ENCODE results near the gene RBKS. TPM values are rescaled to one million over a fixed set of nuclear protein-coding genes. Genes with fewer than 3 reads are reported as not detected.

The RBKS gene
- total RNA-seq, 2 donors from 2014 or later = 5.5 to 8.9 TPM

DNA sequence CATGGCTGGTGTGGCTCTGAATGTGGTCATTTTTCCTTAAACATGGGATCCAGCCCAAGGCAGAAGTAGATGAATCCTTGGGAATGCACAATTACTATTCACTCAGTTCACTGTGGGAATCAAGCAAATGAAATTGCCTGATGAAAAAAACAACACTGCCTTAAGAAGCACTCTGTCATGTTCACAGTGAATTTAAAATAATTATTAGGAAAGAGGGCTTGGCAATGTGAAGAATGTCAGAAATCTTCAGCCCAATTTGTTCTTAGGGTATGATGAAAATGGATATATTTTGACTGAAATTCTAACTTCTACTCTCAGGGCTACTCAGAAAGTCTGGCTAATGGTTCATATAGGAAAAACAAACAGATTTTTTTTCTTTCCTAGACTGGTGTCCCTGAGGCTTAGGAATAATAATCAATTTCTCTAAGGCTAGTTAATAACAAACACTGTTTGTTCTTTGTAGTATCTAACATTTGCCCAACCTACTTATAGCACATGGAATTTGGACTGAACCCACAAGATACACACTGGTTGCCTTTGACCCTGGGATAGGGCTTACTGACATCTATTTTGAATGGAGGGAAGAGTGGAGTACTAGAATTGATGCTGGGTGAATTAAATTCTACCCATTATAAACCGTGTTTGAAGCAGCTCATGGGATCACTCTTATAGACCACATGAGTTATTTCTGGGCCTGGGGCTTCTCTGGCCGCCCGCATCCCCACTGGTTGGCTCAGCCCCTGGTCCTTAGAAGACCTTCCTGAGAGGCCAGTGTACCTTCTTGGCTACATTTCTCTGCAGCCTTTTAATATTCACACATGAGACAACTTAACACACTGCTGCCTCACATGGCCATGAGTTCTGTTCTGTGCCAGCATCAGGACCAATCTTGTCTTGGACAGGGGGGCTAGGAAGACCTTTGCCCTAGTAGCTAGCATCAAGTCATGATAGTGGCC lies 127.0 kb downstream of the RBKS start:
- TF ChIP-seq, protein P1, sequence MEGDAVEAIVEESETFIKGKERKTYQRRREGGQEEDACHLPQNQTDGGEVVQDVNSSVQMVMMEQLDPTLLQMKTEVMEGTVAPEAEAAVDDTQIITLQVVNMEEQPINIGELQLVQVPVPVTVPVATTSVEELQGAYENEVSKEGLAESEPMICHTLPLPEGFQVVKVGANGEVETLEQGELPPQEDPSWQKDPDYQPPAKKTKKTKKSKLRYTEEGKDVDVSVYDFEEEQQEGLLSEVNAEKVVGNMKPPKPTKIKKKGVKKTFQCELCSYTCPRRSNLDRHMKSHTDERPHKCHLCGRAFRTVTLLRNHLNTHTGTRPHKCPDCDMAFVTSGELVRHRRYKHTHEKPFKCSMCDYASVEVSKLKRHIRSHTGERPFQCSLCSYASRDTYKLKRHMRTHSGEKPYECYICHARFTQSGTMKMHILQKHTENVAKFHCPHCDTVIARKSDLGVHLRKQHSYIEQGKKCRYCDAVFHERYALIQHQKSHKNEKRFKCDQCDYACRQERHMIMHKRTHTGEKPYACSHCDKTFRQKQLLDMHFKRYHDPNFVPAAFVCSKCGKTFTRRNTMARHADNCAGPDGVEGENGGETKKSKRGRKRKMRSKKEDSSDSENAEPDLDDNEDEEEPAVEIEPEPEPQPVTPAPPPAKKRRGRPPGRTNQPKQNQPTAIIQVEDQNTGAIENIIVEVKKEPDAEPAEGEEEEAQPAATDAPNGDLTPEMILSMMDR (IDR thresholded peaks at IDR 0.05) = no peak
- Histone ChIP-seq H3K9me3 (no peaks in the 10 kb centered on the region), H3K4me1 (no peaks in the 10 kb centered on the region), H3K36me3 (no peaks in the 10 kb centered on the region), H3K27me3 (no peaks in the 10 kb centered on the region), H3K9ac (ENCODE audit: low read depth in 2 of 2, low read length in 2 of 2) (no peak overlapping the region), H3K27ac (no peak overlapping the region), H3K4me3 (no peak overlapping the region)
- intact Hi-C loops (cut with DNase I) = no loop called here
- no peak for DNase-seq

DNA sequence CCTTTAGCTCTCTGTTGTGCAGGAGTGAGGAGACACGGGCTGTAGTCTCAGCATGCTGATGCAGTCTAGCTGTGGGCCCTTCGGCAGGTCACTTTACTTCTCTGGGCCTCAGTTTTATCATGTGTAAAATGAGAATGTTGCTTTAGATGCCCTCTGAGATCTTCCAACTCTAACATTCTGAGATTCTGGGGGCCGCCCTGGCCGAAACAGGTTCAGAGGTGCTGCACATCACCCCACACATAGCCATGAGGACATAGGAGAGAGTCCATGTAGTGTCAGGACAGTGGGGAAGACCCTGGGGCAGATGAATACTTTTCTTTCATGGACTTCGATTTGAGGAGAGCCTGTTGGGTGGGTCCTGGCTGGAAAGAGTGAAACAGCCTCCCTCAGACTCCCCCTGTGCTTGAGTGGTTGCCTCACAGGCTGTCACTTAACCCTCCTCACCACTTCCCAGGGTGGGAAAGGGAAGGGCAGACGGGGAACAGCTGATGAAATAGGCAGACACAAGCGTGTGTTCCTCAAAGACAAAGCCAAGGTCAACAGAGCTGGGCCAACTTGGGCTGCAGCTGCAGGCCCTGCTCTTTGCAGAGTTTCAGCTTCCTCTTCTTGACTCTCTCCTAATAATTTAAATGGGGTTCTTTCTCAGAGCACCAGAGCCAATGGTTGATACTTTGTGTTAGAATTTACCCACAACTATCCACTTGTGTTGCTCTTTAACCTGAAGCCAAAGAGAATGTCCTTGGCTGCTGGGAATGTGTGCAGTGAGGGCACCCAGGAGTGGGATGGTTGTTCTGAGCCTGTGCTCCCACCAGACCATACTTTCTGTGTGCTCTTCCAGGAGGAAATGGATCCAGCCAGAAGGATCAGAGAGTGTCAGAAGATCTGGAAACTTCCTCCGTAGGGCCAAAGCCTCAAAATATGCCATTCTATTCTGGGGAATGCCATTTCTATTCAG lies 133.4 kb downstream of the RBKS start:
- TF ChIP-seq, protein P1 (IDR thresholded peaks at IDR 0.05) = no peak
- Histone ChIP-seq H3K9me3 (no peaks in the 10 kb centered on the region), H3K9ac (ENCODE audit: low read depth in 2 of 2, low read length in 2 of 2) (no peak overlapping the region), H3K27ac (no peak overlapping the region), H3K4me3 (no peak overlapping the region), H3K27me3 (no peaks in the 10 kb centered on the region), H3K4me1 (no peaks in the 10 kb centered on the region), H3K36me3 (no peaks in the 10 kb centered on the region)
- intact Hi-C loops (cut with DNase I) = loop anchor here (5.0 kb wide), 1 partner anchor 640 kb away; no protein-coding TSS in a partner anchor
- no peak for DNase-seq

DNA sequence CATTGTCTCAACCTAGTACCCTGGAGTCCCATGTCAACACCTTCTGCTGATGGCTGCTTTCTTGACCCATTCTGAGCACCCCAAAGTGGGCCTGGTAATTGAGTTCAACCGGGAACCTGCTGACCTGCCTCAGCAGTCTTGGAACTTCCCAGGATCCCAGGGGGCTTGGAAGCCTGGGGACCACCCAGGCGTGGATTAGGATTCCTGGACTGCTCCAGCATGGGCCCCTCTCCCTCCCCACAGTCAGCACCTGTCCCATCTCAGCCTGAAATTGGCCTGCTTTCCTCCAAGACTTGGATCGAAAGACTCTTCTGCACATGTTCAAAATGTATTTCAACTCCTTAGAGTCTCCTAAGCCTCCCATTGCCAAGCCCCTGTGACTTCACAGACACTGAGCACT lies 134.1 kb downstream of the RBKS start:
- Histone ChIP-seq H3K9ac (ENCODE audit: low read depth in 2 of 2, low read length in 2 of 2) (no peak overlapping the region), H3K4me3 (no peak overlapping the region), H3K4me1 (no peaks in the 10 kb centered on the region), H3K9me3 (no peaks in the 10 kb centered on the region), H3K27ac (no peak overlapping the region), H3K36me3 (no peaks in the 10 kb centered on the region), H3K27me3 (no peaks in the 10 kb centered on the region)
- no peak for DNase-seq
- TF ChIP-seq, protein P1 (IDR thresholded peaks at IDR 0.05) = no peak
- intact Hi-C loops (cut with DNase I) = loop anchor here (5.0 kb wide), 1 partner anchor 641 kb away; no protein-coding TSS in a partner anchor

DNA sequence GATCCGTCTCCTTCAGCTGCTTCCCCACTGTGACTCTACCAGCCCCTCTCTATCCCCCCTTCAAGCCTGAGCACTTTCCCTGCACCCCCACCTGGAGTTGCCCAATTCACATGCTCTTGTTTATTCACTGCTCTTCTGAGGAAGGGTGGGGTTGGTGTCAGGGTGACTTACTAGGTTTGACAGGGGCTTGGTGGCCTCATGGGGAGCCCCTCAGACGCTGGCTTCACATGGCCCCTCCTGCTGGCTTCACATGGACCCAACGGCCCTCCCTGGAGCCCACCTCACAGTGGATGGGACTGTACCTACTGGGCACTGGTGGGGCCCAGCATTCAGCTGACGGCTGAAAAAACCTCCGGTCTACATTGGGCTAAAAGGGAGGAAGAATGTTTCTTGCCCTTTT lies 135.4 kb downstream of the RBKS start:
- Histone ChIP-seq H3K27ac (no peak overlapping the region), H3K9ac (ENCODE audit: low read depth in 2 of 2, low read length in 2 of 2) (no peak overlapping the region), H3K9me3 (no peaks in the 10 kb centered on the region), H3K27me3 (no peaks in the 10 kb centered on the region), H3K36me3 (no peaks in the 10 kb centered on the region), H3K4me3 (no peak overlapping the region), H3K4me1 (no peaks in the 10 kb centered on the region)
- no peak for DNase-seq
- TF ChIP-seq, protein P1 (IDR thresholded peaks at IDR 0.05) = no peak
- intact Hi-C loops (cut with DNase I) = loop anchor here (5.0 kb wide), 2 partner anchors 642 to 697 kb away; no protein-coding TSS in a partner anchor

DNA sequence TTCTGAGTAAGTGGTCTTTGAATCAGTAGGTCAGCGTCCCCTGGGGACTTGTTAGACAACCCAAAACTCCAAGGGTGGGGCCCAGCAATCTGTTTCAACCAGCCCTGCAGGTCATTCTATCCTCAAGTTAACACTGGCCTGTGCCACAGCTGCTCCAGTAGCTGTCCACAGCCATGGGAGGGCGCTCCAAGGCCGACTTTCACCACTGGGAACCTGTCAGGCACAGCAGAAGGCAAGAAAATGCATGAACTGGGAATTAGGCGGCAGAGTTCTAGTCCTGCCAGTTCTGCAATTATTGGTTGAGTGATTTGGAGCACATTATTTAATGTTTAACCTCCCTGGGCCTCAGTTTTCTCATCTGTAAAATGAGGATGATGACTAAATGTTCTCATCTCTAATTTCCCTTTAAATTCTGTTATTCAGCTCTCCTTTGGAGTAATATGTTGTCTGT lies 136.0 kb downstream of the RBKS start:
- TF ChIP-seq, protein P1 (IDR thresholded peaks at IDR 0.05) = peak; percentile 88
- intact Hi-C loops (cut with DNase I) = loop anchor here (5.0 kb wide), 1 partner anchor 698 kb away; no protein-coding TSS in a partner anchor

More for the DNA sequence above, 136.0 kb downstream of the RBKS start:
- Histone ChIP-seq H3K9me3 (no peaks in the 10 kb centered on the region), H3K4me1 (no peaks in the 10 kb centered on the region), H3K4me3 (no peak overlapping the region), H3K27me3 (no peaks in the 10 kb centered on the region), H3K36me3 (no peaks in the 10 kb centered on the region), H3K9ac (ENCODE audit: low read depth in 2 of 2, low read length in 2 of 2) (no peak overlapping the region), H3K27ac (no peak overlapping the region)
- peak; percentile 90 for DNase-seq

All from colonic mucosa (tissue), 4 donors.